ENCODE data around the gene KPNA1.

- no peak for TF ChIP-seq POLR2A (IDR thresholded peaks at IDR 0.05)
- no peak for TF ChIP-seq POLR2AphosphoS5 (IDR thresholded peaks at IDR 0.05)
- no peak for TF ChIP-seq CTCF (IDR thresholded peaks at IDR 0.05)
- no peak for TF ChIP-seq EP300 (IDR thresholded peaks at IDR 0.05)
Observed at GRCh38 chr3:122508135-122508914, 6.4 kb downstream of the KPNA1 start.
